Putamen (tissue), 1 donor: ENCODE measurements around the gene UNC93B1.

Experiments used
- DNase-seq: peaks from one replicate; pipeline ENCODE4 v3.0.0-alpha.2; 2016; ENCODE audit warnings: low spot score

UNC93B1 gene

DNA sequence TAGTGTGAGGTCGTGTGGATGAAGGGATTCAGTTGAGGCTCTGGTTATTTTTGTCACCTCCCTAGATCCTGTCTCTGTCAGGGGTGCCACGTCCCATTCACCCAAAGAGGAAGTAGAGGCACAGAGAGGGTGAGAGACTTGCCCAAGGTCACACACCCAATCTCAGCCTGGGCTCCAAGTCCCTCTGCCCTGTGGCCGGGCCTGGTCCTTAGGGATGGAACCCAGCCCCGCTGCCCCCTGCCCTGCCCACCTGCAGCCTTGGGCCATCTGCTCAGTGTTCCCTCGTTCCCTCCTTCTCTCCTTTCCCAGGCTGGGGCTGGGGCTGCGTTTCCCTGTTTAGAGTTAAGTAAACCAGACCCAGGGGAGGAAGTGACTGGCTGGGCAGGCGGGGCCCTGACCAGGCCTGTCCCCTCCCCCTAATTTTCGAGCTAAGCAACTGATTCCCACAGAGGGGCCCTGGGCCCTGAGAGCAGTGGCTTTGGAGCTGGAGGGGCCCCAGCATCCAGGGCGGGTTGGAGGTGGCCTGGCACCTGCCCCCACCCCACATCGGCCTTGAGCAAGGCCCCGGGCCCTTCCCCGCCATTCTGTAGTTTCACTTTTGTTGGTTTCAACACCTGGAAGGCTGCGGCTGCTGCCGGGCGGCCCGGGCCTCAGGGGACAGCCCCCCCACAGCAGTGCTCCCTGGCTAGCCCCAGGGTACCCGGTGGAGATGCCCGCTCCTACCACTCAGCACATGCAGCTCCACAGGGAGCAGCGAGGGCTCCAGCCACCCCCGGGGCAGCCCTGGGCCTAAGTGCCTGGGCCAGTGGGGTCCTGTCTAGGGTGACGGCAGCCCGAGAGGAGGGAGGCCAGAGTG lies 36.4 kb upstream of the UNC93B1 start:
- DNase-seq: no peak

DNA sequence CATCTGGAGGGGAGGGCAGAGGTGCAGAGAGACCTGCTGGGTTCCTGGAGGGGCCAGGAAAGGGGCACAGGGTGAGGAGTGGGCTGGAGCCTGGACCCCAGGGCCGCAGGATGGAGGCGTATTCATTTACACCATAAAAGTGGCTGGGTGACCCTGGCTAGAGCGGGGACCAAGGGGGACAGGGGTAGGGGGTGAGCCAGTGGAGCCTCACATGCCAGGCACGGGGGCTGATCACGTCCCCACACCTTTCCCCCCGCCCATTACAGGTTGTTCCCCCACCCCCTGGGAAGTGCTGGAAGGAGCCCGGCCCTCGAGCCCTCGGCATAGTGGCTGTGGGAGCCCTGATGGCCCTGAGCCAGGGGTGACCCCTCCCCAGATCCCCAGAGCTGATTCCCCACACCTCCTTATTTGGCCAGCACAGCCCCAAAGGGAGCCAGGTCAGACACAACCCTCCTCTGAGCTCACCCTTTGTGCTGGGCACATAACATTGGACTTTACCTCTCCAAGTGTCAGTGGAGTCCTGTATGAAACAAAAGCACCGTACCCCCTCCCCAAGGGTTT lies 35.7 kb upstream of the UNC93B1 start:
- DNase-seq: no peak

DNA sequence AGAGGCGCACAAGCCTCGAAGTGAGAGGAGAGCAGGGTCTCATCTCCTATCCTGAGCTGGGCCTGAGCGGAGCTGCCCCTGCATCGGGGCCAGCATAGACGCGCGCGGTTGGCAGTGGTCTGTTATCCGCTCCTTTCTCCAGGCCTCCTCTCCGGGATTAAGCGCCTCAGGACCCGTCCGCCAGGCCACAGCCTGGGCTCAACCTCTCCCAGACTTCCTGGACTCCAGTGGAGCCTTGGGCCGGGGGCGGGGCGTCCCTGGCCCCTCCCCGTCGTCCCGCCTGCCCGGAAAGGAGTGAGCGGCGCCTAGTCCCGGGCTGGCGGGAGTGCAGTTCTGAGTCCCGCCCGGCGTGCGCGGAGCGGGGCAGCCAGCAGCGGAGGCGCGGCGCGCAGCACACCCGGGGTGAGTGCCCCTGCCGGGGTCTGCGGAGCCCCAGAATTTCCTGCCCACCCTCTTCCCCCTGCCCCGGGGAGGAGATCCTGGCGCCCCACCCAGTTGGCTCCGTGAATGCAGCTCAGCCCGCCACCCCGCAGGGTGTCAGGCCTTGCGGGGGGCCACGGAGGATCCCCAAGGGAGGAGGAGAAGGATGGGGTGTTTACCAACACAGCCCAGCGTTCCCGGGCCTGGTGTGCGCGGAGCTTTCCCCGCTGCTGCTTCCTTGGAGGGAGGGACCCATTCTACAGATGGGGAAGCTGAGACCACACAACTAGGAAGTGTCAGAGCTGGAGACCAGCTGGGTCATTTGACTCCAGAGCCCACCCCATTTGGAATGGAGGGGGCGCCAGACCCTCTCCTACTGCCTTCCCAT lies 35.0 kb upstream of the UNC93B1 start, which contains the start of gene TCIRG1:
TCIRG1 (plus strand) TSS at position 308 of the 808 bp plus-strand sequence. CDS start 2,247 bp downstream, outside the sequence.
- no peak for DNase-seq

DNA sequence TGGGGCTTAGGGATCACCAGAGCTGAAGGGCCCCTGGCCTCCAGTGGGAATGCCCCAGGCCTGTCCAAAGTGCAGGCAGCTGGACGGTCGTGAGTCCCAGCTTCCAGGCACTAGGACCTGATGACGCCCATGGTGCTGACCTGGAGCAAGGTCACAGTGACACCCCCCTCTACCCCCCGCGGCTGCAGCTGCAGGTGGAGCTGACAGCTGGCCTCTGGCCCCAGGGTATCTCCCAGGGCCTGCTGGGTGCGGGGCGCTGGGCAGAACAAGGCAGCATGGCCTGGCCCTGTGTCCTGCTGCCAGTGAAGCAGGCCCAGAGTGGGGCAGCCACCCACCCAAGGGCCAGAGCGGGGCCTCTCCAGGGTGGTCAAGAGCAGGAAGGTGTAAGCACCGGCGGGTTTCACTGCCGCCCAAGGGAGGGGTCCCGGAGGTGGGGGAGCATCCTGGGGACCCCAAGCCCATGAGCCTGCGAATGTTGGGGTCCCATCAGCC lies 34.4 kb upstream of the UNC93B1 start:
- no peak for DNase-seq

DNA sequence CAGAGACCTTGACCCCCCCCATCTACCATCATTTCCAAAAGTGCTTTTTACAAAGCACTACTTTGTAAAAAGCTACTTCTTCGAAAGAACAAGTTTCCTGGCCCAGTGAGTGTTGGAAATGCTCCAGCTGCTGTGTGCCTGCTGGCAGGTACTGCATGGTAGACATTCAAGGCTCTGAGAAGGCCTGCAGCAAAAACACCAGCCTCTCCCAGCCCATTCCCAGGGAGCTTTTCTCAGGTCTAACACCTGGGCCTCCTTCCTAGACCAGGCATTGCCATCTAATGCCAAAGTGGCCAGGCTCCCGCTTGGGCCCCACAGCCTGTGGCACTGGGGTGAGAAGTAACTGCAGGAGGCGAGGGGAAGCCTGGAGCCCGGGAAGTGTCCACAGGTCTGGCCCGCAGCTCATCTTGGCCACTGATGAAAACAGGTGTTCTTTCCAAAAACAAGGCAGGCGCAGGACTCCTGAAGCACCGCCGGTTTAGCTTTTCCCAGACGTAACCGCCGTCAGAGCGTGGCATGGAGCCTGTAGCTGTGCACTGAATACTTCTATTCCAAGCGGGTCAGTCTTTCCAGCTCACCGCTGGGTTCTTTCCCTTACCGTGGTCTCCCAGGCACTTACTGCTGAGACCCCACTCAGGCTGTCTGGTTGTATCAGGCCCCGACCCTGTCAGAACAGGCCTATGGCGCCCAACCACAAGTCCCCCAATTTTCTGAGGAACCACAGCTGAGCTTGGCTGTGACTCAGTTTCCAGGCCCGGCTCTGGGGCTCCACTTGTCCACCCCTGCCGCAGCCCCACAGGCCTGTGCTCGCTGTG lies 33.7 kb upstream of the UNC93B1 start:
- DNase-seq: no peak

DNA sequence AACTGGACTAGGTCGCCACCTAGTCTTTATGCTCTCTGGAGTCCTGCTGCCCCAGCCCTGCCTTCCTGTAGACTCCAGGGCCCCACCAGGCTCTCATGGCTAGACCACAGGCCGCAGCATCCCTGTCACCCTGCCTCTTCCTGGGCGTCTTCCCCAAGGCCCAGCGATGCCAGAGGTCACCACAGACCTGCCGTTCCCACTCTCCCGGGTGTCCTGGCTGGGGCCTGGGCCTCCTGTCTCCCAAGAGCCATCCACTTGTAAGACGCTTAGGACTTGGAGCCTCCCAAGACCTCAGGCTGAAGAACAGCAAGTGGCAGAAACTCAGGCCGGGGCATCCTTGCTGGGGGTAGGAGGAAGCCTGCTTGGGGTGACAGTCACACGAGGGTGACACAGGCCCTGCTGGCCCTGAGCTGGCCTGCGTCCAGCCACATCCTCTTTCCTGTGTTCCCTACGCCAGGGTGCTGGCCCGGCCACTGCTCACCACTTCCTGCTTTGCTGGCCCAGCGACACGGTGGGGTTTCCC lies 32.9 kb upstream of the UNC93B1 start:
- no peak for DNase-seq

DNA sequence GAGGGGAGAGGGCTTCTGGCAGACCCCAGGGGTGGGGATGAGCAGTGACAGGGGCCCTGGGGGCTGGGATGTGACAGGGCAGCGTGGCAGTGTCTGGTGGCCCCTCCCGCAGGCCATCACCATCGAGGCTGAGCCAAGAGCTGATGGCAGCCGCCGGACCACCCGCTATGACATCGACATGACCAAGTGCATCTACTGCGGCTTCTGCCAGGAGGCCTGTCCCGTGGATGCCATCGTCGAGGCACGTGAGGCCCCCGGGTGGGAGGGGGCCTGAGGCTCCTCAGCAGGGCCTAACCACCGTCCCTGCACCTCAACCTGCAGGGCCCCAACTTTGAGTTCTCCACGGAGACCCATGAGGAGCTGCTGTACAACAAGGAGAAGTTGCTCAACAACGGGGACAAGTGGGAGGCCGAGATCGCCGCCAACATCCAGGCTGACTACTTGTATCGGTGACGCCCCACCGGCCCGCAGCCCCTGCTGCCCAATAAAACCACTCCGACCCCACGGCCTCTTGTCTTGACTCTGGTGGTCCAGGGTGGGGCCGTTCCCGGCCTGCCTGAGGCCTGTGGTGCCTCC lies 32.3 kb upstream of the UNC93B1 start:
- DNase-seq: no peak

DNA sequence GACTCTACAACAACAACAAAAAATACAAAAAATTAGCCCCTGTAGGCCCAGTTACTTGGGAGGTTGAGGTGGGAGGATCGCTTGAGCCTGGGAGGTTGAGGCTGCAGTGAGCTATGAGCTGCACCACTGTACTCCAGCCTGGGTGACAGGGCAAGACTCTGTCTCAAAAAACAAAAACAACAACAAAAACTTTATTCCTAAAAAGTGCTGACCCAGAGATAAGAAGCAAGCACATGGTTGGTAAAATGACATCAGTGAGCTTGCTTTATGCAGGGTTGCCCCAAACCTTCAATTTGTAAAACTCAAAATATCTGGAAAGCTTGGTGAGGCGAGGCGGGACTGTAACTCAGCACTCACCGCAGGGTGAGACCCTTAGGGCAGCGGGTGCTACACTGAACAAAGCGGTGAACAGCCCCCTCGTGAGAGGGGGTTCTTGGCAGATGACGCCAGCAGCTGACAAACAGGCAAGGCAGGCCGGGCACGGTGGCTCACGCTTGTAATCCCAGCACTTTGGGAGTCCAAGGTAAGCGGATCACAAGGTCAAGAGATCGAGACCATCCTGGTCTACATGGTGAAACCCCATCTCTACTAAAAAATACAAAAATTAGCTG lies 31.5 kb upstream of the UNC93B1 start:
- no peak for DNase-seq

DNA sequence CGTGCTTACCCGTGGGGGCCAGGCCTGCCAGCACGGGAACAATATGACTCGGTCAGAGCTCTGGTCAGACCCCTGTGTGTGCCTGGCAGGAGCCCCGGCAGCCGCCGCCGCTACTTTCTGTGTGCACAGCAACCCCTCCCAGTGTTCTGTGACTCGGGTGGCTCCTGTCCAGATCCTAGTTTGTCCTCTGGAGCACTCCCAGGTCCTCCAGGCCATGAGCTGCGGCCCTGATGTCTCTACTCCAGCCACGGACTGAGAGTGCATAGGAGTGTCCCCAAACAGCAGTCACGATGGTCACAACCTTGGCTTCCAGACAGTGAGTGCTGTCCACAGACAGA lies 29.8 kb upstream of the UNC93B1 start:
- no peak for DNase-seq

DNA sequence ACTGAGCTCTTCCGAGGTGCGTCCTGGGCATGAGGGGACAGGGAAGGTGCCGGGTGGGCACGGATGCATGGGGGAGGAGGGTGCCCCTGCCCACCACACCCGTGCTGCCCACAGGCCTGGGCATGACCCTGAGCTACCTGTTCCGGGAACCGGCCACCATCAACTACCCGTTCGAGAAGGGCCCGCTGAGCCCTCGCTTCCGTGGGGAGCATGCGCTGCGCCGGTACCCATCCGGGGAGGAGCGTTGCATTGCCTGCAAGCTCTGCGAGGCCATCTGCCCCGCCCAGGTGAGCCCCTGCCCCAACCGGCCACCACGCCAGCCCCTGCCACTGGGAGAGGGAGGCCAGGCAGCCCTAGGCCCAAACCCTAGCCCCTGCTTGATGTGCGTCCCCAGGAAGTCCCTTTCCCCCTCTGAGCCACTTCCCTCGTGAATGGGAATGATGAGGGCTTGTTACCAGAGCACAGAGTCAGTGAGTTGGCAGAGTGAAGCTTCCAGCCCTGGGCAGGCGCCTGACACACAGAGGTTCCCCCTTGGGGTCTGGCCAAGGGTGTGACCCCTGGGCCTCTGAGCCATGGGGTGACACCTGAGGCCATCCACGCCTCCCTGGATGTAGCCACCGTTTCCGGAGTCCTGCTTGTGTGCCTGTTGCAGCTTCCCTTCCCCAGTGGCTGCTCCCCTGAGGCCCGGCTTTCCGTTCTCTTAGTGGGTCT lies 29.3 kb upstream of the UNC93B1 start:
- DNase-seq: no peak

DNA sequence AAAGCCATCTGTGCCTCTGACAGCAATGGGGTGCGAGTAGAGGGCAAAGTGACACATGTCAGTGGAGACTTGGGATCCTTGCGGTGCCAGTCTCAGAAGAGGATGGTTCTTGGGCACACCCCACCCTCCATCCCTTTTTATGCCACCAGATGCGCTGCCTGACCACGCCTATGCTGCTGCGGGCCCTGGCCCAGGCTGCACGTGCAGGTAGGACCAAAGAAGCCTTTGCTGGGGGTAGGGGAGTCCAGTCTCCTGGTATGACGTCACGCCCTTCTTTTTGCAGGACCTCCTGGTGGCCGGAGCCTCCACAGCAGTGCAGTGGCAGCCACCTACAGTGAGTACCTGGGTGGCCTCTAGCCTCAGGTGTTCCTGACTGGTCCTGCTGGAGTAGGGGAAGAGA lies 28.1 kb upstream of the UNC93B1 start:
- no peak for DNase-seq

DNA sequence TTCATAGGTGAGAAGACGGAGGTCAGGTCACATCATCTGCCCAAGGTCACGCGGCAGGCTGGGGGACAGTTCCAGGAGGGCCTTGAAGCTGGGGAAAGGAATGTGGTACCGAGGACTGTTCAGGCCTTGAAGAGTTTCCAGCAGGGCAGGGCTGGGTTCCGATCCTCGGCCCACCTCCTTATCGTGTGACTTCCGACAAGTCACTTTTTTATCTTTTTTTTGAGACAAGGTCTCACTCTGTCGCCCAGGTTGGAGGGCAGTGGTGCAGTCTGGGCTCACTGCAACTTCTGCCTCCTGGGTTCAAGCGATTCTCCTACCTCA lies 27.2 kb upstream of the UNC93B1 start:
- DNase-seq: no peak

DNA sequence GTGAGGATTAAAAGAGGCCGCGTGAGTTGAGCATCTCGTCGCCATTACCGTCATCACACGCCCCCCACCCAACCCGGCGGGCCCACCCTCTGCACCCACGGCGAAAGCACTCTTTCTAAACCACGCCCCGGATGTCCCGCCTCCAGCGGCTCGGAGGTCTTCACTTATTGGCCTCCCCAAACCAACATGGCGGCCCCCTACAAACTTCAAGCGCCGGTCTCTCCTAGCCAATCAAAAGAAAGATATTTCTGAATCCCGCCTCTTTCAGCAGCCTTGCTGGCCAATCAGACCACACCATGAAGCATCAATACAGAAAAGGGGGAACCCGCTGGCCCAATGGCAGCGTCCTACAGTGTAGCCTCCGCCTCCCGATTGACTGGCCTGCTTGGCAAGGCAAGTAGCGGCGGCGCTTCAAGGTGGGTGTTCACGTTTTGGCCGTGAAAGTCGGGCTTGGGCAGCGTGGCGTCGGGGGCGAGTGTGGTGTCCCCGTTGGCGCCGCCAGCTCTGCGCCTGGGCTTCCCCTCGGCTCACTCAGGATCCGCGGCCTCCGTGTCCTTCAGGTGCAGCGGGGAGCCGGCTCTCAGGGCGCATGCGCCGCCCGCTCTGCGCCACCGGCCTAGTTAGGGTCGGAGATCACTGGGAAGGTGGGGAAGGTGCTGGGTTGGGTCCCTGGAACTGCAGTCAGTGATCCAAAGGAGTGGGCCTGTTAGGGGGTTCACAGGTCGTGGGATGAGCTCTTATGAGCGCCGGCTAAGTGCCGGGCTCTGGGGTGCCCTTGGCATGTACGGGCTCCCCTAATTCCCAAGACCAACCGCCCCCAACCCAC lies 26.6 kb upstream of the UNC93B1 start, which contains the start of gene NDUFS8:
NDUFS8 (plus strand) TSS at position 364 of the 826 bp plus-strand sequence. CDS start 1,471 bp downstream, outside the sequence.
- DNase-seq: peak; percentile 100

DNA sequence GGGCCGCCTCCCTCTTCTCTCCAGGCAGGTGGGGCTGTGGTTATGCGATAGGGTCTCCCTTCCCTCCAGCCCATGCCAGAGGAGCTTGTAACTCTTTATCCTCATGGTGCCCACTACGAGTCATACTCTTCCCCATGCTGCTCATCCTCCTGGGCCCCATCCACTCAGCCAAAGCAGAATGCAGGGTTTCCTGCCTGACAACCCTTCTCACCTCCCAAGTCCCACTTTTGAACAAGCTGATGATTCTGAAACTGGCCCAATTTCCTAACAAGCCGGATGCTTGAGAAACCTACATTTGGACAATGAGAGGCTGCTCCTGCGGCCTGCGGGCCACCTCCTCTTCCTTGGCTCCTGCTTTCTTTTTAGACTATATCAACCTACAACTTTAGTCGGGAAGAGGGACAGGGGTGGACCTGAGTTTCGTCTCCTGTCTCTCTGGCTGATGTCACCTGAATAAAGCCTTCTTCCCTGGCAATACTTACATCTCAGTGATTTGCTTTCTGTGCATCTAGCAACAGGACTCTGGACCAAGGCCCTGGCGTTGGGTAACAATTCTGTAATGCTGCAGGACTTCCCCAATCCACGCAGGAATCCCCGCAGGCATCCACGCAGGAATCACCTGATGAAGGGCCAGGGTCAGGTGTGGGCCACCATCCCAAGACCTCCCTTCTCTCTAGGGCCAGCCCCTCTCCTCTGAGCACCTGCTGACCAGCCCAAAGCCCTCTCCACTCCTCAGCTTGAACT lies 25.1 kb upstream of the UNC93B1 start:
- no peak for DNase-seq

DNA sequence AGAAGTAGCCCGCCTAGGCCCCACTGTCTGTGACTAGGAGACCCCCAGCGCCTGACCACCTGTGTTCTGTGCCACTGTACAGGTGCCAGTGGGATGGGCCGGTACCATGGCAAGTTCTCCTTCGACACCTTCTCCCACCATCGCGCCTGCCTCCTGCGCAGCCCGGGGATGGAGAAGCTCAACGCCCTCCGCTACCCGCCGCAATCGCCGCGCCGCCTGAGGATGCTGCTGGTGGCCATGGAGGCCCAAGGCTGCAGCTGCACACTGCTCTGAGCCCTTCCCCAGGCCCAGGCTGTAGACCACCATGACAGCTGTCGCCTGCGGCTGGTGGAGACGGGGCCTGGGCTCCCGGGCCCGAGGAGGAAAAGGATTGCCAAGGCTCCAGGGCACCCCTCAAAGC lies 23.8 kb upstream of the UNC93B1 start:
- no peak for DNase-seq

DNA sequence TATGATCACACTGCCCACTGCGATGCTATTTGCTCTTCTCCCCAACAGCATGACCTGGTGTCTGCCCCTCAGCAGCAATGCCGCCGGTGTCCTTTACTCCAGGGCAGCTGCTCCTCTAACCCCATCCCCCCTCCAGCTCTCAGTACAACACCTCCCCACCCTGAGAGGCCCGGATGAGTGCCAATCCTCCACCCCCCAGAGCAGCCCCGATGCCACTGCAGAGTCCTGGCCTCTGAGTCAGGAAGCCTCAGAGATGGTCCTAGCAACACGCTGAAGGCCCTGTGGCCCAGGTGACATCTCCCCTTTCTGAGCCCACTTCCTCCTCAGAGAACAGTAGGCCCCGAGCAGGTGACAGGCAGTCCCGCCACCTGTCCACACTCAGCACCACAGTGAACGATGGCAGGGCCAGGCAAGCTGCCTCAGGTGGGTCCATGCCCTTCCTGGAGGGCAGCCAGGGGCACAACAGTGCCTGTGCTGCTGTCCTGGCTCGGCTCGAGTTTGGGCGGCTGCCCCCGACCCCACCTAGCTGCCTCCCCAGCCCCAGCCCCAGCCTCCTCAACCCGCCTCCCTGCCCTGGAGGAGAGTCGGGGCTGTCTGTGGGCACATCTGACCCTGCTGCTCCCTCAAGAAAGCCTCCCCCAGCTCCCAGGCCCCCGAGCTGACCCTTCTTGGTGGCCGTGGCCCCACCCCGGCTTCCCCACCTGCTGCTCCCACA lies 22.7 kb upstream of the UNC93B1 start:
- no peak for DNase-seq

DNA sequence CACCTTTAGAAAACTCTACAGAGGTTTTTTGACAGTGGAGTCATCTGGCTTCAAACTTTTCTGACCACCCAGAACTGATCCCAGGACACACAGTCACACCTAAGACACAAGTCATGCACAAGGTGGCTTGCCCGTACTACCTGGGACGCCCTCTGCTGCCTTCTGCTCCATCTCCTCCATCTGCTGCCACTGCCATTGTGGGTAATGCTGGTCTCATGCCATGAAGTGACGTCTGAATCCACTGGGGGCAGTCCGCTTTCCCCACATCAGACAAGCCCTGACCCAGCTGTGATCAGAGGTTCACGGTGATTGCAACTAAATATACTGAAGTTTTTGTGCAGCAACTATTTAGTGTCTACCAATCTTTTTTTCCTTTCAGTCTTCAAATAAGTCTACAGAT lies 21.1 kb upstream of the UNC93B1 start:
- DNase-seq: no peak

DNA sequence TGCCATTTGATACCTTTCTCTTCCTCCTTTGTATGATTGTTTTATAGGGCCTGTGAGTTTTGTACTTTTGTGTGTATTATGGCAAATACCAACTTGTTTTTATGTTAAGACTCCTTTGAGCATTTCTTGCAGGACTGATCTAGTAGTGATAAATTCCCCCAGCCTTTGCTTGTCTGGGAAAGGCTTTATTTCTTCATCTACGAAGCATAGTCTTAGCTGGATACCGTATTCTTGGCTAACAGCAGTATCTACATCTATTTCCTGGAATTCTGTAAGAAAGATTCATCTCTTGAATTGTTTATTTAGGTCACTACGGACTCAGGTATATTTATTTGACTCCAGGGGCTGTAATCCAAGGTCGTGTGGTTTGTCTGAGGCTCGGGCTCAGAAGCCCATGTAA lies 20.6 kb upstream of the UNC93B1 start:
- no peak for DNase-seq
